GM19468 (cell line): ENCODE data around the gene P3H2.

Experiments
- ATAC-seq: cut with Tn5 transposase; IDR thresholded peaks from one replicate; pipeline ENCODE4 v1.9.1; 2021; ENCODE audit warnings: mild to moderate bottlenecking, moderate library complexity, moderate number of reproducible peaks; ENCODE audit not compliant: unreplicated experiment; ENCODE audit errors: extremely low read depth

P3H2 gene

GRCh38 chr3:189914799-189915198 is 205.9 kb downstream of the P3H2 start:
- no peak for ATAC-seq

- no peak for ATAC-seq
Observed at GRCh38 chr3:189911001-189911400, 209.7 kb downstream of the P3H2 start.

- no peak for ATAC-seq
Observed at GRCh38 chr3:189909573-189909972, 211.1 kb downstream of the P3H2 start.

- ATAC-seq, result no peak
Observed at GRCh38 chr3:189909139-189909538, 211.6 kb downstream of the P3H2 start.

GRCh38 chr3:189908646-189909045 is 212.1 kb downstream of the P3H2 start:
- ATAC-seq, result no peak

GRCh38 chr3:189907803-189908202 is 212.9 kb downstream of the P3H2 start:
- no peak for ATAC-seq
